DMS153 (cell line): ENCODE data around the gene MXRA7.
A peak's percentile ranks its signal among the peaks of the same experiment; 100 is the strongest.
"Not testable (repeated sequence)": the region's sequence is repeated elsewhere in the genome, so short reads cannot be mapped to it uniquely, and the experiment has no call there.

ENCODE experiments used
- DNase-seq: peaks from one replicate; lab custom pipeline; 2025; lab: John Stamatoyannopoulos, UW

MXRA7 gene

DNA sequence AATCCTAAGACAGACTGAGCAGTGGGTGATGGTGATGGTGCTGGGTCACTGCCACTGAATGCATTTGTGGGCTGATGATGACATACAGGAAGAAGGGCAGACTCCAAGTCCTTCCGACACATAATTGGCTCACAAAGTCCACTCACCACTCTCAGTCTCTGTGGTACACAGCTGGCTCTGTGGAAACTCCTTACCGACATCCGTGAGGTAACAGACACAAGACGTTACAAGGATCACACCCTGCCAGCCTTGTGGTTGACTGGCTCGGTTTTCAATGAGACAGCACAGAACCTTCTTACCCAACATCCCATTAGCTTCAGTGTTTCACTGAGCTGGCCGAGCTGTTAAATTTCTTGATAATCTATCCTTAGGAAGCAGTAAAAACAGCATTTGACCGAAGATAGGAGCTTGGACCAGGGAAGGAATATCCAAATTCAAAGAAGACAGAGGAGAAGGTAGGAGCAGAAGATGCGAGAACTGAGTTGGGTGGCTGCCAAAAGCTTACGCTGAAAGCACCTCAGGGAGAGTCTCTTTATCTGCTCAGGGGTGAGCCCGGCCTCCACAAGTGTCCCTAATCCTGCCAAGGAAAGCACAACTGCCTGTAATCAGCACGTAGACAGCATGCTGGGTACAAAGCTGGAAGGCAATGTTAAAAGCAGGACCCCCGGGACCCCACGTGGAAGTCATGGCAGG, 5.5 kb upstream of the MXRA7 start:
- DNase-seq = no peak

GRCh38 chr17:76715496-76715830, 4.7 kb upstream of the MXRA7 start:
- no peak for DNase-seq

DNA sequence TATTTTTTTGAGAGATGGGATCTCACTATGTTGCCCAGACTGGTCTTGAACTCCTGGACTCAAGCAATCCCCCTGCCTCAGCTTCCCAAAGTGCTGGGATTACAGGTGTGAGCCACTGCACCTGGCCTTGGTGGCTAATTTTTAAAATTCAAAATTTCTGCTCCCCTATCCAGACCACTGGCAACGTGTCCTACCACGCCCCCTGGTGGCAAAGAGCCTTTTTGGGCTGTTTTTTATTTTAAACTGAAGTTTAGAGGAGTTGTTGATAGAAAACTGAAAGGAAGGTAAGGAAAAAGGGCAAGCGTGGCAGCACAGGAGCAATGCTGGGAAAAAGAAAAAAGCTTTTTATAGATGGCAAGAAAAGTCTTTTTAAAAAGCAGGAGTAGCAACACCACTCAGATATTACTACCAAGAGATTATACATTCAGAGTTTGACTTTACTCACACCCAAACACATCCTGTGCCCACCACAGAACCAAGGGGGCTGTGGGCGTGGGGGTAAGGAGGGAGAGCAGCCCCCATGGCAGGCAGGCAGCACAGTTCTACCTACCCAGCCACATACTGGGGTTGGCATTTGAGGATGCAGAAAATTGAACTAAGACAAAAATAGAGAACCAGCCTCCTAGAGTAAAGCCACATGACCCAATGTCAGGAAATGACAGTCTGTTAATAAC, 4.2 kb upstream of the MXRA7 start:
- no peak for DNase-seq

DNA sequence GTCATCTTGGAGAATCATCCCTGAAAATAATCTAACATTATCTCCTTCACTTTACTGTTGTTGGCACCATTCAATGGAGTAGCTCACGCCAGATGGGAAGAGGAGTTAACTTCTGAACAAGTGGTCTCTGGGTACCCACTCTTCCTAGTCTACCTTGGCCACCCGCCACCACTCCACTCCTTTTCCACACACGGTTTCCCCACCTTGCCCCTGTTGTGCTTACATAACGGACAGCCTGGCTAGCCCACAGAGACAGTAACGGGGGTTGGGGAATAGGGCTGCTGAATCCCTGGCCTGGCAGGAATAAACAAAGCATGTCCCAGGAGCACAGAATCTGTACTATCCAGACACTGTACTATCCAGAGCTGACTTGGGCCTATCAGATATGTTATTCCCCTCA, 3.6 kb upstream of the MXRA7 start:
- DNase-seq = no peak

DNA sequence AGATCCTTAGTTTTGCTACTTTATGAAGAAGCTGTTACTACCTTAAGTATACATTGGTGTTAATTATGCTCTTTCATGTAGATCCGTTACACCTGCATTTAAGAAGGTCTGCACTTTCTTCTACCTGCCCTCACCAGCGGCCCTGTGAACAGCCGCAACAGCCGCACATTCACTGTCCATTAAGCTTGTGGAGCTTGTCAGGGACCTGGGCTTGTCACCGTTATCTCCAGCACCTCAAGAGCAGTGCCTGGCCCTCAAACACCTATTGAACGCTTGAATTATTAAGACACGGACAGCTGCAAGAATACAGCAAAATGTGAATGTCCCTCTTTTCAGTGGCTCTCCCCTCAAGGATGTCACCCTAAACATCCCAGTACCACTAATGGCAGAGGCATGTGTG, 3.0 kb upstream of the MXRA7 start:
- no peak for DNase-seq

DNA sequence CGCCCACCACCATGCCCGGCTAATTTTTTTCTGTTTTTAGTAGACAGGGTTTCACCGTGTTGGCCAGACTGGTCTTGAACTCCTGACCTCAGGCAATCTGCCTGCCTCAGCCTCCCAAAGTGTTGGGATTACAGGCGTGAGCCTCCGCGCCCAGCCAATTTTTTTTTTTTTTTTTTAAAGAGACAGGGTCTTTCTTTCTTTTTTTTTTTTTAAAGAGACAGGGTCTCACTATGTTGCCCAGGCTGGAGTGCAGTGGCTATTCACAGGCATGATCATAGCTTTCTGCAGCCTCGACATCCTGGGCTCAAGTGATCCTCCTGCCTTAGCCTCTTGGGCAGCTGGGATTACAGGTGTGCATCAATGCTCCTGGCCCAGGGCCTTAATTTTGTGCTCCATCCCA, 1.6 kb upstream of the MXRA7 start:
- DNase-seq = not testable (repeated sequence)

- DNase-seq = not testable (repeated sequence)
Observed at GRCh38 chr17:76709951-76710862, 558 bp downstream of the MXRA7 start.

- DNase-seq = no peak
Observed at GRCh38 chr17:76709077-76709950, 1.5 kb downstream of the MXRA7 start.

GRCh38 chr17:76707985-76708807, 2.6 kb downstream of the MXRA7 start:
- no peak for DNase-seq

- no peak for DNase-seq
Observed at GRCh38 chr17:76706817-76707216, 3.9 kb downstream of the MXRA7 start.

- DNase-seq = no peak
Observed at GRCh38 chr17:76704805-76705204, 6.0 kb downstream of the MXRA7 start.

GRCh38 chr17:76702941-76703637, 7.7 kb downstream of the MXRA7 start:
- DNase-seq = no peak

GRCh38 chr17:76702076-76702475, 8.7 kb downstream of the MXRA7 start:
- DNase-seq = no peak

GRCh38 chr17:76701471-76701967, 9.2 kb downstream of the MXRA7 start:
- DNase-seq = no peak

DNA sequence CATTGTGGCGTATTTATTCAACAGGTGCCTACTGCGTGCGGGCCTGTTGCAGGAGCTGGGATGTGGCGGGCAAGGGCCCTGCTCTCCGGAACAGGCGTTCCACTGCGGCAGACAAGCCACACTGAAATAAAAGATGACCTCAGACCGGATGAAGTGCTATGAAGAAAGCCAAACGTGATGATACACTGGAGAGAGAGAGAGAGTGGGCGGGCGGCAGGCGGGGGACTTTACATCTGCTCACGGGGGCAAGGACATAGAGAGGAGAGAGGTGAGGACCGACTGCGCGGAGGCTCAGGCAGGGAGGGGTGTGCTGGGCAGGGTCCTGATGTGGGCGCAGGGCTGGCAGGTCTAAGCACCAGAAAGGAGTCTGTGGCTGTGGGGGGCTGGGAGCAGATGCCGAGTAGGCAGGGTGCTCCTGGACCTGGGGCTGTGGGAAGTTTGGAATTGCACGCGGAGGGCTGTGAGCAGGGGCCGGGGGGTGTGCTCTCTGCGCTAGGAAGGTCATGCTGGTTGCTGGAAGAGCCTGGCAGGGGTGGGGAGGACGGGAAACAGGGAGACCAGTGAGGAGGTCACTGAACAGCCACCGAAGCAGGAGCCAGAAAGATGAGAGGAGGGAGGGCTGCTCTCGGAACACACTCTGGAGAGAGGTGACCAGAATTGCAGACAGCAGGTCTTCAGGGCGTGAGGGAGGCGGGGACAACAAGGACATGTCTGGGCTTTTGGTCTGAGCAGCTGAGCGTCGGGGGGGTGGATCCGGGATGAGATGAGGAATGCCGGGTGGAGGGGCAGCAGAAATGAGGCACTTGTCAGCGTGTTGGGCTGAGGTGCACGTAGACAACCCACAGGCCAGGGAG, 9.9 kb downstream of the MXRA7 start:
- no peak for DNase-seq

DNA sequence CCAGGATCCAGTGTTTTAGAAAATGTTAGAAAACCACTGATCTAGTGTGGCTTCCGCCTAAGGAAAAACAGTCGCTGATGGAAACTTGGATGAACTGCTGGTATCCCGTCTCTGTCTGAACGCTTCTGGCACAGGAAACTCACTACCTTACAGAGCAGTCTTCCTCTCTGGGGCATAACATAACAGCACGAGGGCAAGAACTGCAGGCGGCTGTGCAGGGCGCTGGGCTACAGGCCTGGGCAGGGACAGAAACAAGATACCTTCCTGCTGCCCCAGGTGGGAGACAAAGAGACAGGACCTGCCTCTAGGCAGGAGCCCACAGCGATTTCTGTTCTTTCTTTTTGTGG, 10.5 kb downstream of the MXRA7 start:
- peak; percentile 49 for DNase-seq

DNA sequence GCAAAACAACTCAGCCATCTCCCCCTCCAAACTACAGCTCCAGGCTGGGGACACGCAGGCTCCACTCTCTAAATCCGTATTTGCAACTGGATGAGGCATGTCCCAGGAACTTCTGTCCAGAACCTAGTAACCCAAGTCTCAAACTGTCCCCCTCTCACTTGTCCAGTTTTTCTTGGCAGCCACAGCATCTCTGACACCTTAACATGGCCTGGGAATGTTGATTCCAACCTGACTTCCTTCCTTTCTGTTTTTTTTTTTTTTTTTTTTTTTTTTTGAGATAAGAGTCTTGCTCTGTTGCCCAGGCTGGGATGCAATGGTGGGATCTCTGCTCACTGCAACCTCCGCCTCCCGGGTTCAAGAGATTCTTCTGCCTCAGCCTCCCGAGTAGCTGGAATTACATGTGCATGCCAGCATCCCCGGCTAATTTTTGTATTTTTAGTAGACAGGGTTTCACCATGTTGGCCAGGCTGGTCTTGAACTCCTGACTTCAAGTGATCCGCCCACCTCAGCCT, 12.2 kb downstream of the MXRA7 start:
- not testable (repeated sequence) for DNase-seq

- no peak for DNase-seq
Observed at GRCh38 chr17:76697702-76698465, 12.9 kb downstream of the MXRA7 start.
